GM18951 (cell line): ENCODE results near the gene ARHGAP18.

Experiments
- POLR2A ChIP-seq: IDR thresholded peaks from 4 replicates; pipeline ENCODE4 v1.6.1; 2011; ENCODE audit warnings: mild to moderate bottlenecking; ENCODE audit not compliant: insufficient read length, insufficient read depth; ENCODE audit errors: extremely low read depth
- in situ Hi-C: fragments of 300-500 bp; cut with MboI; formaldehyde crosslinking; loops from one replicate; pipeline ENCODE4 v1.12.0; 2022; ENCODE audit warnings: low sequenced_read_pairs, mixed read lengths, inconsistent platforms; ENCODE audit not compliant: unreplicated experiment

Gene ARHGAP18

DNA sequence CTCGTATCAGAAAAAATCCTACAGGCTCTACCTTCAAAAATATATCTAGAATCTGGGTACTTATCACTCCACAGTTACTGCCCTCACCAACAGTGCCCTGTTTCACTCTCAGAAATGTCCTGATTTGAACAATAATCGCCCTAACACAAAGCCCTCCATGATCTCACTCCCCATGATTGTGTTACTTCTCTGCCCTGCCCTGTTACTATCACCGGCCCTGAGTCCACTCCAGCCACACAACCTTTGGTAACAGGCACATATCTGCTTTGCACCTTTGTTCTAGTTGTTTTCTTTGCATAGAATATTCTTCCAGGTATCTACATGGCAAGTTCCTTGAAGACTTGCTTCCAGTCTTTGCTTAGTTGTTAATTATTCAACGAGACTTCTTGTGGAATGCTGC lies 142.0 kb downstream of the ARHGAP18 start:
- no peak for TF ChIP-seq POLR2A
- in situ Hi-C loops: no loop called here

DNA sequence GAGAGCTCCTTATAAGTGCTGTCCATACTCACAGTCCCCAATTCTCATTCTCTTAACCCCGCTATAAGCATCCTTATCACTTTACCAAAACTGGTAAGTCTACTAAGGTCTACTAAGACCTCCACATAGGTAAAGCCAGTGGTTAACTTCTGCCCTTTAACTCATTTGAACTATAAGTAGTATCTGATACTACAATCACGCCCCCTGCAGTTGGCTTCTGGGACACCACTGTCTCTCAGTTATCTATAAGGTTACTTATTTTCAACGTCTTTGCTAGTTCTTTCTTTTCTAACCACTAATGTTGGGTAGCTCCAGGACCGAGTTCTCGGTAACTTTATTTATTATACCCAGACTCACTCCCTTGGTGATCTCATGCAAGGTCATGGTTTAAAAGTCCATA lies 142.6 kb downstream of the ARHGAP18 start:
- in situ Hi-C loops: no loop called here
- no peak for TF ChIP-seq POLR2A

DNA sequence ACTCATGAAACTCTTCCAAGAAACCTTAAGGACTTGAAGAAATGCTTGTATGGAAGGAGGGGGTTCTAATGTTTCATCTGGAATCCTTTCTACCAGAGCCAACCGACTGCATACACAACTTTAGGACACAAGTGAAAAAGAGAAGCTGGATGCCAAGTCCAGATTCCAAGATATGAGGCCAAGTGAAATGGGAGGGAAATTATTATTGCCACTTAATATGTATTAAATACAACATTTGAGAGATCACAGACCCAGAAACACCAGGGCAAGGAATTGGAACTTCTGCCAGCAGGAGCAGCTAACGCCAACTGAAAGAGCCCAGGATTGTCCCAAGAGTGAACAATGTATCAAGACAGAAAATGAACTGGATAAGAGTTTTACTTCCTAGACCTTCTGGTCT lies 144.2 kb downstream of the ARHGAP18 start:
- no peak for TF ChIP-seq POLR2A
- in situ Hi-C loops: no loop called here

DNA sequence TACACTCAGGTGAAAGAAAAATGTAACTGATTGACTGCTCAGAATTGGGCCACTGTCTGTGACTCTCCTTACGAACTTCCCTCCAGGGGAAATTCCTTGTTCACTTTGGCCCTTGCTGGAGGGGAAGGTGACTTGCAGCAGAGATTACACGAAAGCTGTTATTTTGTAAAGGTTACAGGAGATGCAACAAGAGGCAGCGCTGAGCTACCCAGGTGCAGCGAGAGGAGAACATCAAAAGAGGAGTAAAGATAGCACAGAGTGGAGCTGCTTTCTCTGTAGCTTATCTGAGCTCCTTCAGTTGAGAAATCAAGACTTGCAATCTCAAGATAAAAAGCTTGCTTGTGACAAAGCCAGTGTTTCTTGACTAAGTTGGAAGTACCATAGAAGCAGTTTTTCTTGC lies 144.6 kb downstream of the ARHGAP18 start:
- no peak for TF ChIP-seq POLR2A
- in situ Hi-C loops: no loop called here

DNA sequence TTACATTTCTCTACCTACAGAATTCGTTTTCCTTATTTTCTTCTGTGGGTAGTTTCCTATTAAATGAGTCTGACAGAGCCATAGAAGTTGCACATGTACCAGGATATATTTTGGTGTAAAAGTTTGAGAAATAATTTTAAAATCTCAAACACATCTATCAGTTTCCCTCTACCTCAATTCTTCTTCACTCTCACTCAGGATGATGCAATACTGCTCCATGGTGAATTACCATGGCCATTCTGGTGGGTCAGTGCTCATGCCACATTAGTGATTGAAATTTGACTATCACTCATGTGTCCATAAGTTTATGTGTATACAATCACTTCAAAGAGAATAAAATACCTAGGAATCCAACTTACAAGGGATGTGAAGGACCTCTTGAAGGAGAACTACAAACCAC lies 151.7 kb downstream of the ARHGAP18 start:
- TF ChIP-seq POLR2A: no peak

DNA sequence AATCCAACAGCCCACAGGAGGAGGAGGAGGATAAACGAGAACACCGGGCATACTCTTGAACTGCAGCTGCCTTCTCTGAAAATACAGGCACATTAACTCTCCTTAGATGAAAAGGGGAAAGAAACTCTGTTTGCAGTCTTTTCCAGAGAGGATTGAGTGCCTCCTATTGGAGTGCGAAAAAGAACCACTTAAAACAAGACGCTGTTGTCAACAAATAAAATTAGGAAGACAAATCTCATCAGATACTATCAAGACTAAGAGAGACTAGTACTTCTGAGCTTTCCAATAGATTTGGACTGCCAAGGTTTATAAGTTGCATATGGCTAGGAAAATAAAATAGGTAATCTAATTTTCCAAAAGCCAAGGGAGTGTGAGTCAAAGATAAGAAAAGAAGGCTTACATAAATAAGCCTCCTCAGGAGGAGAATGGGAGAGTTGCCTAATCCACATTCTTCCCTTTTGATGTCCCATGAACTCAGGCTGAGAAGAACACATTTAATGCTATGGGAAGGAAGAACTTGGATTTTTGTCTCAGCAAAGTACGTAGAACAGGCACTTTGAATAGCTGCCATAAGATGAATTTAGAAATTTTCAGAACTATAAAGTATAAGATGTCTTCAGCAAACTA lies 154.7 kb downstream of the ARHGAP18 start:
- in situ Hi-C loops: no loop called here
- no peak for TF ChIP-seq POLR2A

More for the DNA sequence above, 151.7 kb downstream of the ARHGAP18 start:
- in situ Hi-C loops: no loop called here

DNA sequence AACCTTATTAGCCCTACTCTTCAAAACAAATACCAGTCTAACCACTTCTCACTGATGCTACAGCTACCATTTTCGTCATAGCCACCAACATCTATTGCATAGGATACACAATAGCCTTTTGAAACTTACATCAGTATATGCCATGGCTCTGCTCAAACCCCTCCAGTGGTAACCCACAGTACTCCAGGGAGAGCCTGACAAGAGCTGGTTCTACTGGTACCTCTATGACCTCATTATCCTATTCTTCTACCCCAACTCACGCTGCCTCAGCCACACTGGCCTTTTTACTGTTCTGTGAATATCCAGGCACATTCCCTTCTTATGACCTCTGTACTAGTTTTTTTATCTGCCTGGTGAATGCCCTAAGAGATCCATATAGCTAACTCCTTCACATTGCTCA lies 157.6 kb downstream of the ARHGAP18 start:
- TF ChIP-seq POLR2A: no peak
- in situ Hi-C loops: no loop called here

DNA sequence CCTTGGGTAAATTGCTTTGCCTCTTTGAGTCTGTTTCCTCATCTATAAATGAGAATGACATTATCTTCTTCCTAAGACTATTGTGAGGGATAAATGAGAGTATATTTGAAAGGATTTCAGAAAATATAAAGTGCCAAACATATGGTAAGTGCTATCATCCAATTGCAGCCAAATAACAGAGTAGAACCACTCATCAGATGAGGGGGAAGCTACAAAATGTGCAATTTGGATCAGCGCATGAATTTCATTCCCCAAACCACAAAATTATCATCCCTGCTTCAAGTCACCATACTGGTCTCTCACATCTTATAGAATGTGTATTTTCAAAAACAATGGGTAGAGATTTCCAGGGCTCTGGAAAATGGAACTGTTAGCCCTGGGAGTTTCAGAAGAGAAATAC lies 158.5 kb downstream of the ARHGAP18 start:
- no peak for TF ChIP-seq POLR2A
- in situ Hi-C loops: no loop called here

DNA sequence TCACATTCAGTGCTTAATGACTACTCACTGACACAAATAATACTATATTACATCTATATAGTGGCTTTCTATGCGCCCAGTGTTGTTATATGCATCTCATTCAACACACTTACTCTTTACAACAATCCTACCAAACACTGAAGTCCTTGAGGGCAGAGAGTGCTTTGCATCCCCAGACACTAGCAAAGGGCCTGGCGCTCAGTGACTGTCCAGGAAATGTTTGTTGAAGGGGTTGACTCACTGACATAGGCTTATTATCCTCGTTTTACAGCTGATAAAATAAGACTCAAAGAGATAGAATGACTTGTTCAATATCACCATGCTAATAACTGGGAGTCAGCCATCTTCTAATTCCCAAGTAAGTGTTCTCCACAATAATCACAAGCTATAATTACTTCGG lies 163.3 kb downstream of the ARHGAP18 start:
- in situ Hi-C loops: no loop called here
- no peak for TF ChIP-seq POLR2A

DNA sequence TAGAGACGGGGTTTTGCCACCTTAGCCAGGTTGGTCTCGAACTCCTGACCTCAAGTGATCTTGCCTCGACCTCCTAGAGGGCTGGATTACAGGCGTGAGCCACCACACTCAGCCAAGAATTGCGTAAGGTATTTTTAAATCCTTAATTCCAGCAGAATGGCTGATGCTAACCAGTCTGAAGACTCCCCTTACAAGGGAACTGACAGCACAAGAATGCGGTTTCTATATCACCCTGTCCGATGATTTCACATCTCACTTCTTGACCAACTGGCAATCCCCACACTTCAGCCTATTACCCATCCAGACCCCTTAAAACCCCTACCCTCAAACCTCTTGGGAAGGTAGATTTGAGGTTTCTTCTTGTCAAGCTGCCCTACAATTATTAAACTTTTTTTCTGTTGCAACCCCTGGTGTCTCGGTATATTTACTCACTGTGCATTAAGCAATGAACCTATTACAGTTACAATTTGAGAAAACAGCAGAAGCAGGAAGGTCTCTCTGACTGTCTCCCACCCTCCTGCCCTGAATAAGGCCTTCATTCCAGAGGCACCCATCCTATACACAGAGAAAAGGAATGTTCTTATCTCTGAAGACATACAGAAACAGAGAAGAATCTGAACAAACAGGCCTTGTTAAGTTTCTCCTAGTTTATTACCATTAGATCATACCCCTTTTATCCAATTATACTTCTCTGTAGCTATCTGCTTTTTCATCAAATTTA lies 164.9 kb downstream of the ARHGAP18 start:
- in situ Hi-C loops: no loop called here
- no peak for TF ChIP-seq POLR2A

DNA sequence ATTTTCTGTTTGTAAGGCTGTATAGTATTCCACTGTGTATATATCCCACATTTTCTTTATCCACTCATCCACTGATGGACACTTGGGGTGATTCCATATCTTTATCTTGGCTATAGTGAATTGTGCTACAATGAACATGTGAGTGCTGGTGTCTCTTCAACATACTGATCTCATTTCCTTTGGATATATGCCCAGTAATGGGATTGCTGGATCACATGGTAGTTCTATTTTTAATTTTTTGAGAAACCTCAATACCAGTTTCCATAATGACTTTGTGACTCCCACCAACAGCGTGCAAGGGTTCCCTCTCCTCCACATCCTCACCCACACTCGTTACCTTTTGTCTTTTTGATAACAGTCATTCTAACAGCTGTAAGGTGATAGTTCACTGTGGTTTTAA lies 166.0 kb downstream of the ARHGAP18 start:
- no peak for TF ChIP-seq POLR2A
- in situ Hi-C loops: no loop called here

DNA sequence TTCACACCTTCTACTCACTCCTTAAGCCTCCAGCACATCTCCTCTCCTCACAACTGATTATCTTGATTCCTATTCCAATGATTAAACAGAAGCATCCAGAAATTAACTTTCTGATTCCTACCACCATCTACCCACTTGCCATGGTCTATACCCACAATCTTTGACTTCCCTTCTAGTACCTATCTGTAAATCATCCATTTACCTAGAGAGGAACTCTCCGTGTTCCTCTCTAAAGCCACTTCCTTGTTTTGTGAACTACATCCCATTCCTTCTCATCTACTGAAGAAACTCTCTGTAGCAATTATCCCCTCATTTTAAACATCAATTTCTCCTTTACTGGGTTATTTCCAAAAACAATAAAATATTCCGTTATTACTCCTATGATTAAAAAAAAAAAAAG lies 167.3 kb downstream of the ARHGAP18 start:
- no peak for TF ChIP-seq POLR2A
- in situ Hi-C loops: no loop called here

DNA sequence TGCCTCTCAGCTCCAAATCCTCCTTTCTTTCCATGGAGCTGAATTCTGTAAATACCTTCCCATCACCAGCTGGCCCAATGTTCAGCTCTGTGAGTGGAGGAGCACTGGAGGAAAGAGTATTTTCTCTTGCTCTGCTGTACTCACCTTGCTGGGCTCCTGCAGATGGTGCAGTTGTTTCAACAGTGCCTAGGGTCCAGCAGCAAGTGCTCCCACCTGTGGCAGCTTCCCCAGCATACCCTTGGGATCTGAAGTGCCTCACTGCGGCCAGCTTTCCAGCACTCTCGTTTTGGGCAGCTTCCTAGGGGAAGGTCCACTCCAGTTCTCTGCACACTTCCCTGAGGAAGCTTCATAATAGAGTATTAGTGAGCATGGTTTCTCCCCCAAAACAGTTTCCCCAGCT lies 170.9 kb downstream of the ARHGAP18 start:
- TF ChIP-seq POLR2A: no peak
- in situ Hi-C loops: no loop called here

DNA sequence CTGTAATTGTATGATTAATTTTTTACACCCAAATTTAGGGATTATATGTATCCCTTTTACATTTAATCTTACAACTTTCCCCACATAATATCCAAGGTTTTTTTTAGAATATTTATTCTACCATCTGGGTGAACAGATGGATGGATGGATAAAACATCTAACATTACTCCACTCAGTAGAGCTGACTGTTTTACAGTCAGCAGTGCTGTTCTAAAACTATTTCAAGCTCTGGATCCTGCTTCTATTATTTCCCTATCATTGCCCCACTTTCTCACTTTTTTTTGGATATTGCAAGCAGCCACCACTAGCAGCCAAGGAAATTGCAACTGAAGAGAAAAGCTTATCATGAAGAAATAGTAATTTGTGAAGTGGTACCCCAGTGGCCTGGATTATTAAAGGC lies 173.7 kb downstream of the ARHGAP18 start:
- TF ChIP-seq POLR2A: no peak
- in situ Hi-C loops: no loop called here
